DMS79 treated with DMSO at 0.1 percent for 48 hours (cell line): ENCODE measurements around the gene GINS1.
"Not testable (repeated sequence)": the region's sequence is repeated elsewhere in the genome, so short reads cannot be mapped to it uniquely, and the experiment has no call there.

Experiments used
- DNase-seq: peaks from one replicate; lab custom pipeline; 2025; lab: John Stamatoyannopoulos, UW

The GINS1 gene

DNA sequence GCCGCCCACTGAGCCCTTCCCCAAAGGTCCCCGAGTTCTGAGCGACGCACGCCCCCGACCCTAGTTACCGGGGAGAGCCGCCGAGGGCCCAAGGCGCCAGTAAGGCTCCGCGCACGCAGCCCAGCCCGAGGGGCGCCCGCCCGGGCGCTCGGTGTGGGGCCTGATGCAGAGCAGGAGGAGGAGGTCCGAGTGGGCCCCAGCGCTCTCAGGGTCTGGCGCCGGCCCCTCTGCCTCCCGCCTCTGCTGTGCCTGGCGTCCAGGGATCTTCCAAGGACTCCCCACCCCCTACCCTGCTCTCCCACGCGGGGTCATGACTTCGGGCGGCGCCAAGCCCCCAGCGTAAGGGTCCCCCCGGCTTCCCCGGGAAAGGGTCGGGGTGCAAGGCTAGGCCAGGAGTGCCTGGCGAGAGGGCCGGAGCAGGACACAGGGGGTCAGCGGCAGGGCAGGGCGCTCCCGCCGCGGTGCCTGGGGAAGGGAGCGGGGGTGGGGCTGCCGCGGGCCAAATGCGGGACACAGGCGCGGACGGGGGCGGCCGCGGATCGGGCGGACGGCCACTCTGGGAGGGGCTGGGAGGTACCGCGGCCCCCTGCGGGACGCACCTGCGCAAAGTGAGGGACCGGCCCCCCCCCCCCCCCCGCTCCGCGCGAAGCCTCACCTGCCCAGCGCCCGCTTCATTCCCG lies 17.5 kb upstream of the GINS1 start:
- no peak for DNase-seq

DNA sequence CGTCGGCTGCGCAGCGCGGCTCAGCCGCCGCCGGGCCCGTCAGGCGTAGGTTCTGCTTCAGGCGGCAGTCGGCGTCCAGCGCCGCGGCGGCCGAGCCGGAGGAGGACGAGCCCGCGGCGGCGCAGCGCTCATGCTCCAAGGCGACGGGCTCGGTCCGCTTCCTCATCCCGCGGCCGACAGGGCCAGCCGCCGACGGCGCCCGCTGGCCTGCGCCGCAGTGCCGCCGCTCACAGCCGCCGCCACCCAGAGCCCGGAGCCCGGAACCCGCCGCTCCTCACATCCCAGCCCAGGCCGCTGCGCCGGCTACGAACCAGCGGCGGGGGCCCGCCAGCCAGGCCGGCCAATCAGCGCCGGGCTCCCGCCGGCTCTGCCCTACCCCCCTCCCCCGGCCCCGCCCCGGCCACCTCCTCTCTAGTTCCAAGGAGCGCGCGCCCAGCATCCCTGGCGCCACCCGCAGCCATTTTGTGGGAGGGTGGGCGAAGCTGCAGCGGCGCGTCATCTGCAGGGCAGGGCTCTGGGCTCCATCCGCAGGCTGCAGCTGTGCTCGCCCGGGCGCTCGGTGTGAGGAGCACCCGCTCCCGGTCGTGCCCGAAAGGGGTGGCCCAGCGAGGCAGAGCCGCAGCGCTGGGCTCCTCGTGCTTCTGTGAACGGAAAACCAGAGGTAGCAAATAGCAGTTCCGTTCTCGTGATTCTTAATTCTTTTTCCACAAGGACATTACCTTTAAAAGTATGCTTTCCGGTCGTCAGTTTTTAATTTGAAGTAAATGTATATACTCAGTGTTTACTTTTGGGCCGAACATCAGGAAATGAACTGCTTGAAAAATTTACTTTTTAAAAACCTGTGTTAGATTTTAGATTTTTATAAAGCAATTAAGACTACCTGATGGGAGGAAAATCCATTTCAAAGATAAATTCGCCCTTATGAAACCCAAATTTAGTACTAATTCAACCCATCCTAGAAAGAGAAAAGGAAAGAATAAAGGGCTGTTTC lies 16.6 kb upstream of the GINS1 start, which contains the start of gene ABHD12:
Gene ABHD12, minus strand, starts transcription at position 298 of the 991 bp plus-strand sequence. Its CDS starts 132 bp downstream, at position 166.
- DNase-seq: peak; percentile 84

DNA sequence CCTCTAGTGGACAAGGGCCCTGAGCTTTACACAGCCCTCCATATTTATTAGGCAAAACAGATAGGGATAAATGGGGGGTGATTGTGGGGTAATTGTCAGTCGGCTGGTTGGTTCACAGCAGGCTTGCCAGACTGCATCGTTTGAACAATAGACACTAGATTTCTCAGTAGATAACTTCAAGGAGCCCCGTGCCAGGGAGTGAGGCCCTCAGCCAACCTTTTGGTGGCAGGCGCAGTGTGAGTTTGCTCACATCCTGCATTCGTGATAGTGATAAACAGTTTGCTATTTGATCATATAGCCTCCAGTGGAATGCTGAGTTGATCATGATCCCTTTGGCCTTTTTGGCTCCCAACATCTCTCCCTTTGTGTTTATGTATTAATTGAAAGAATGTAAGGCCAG lies 13.2 kb upstream of the GINS1 start:
- DNase-seq: no peak

DNA sequence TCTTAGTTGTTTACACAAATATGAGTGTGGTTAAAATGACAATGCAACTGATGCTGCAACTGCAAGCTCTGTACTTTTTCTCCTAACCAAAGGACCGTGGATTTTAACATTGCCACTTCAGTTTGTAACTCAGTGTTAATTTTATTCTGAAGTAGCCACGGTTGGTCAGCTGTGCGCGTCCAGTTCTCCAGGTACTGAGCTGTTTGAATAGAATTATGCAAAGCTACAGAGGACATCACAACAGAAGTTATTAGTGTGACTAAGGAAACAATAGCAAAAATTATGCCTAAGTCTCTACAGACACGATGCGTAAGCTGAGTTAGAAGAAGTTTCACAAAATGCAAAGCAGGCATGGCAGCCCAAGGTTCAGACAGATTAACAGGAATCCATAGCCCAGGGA lies 12.5 kb upstream of the GINS1 start:
- peak; percentile 14 for DNase-seq

DNA sequence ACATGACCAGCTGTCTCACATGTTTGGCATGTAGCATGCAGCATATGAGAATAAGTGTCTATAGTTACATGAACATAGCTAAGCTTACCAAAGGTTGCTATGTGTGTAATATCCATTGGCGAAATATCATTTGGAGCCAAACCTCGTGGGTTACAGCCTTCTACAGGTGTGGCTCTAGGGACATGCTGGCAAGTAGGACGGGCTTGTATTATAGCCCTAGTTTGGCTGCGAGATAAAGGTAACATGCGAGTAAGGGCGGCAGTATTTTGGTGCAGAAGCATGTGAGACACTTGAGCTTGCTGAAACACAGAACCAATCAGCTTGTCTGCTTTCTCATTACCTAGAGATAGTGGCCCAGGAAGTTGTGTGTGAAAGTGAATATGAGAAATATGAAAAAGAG lies 10.4 kb upstream of the GINS1 start:
- no peak for DNase-seq

DNA sequence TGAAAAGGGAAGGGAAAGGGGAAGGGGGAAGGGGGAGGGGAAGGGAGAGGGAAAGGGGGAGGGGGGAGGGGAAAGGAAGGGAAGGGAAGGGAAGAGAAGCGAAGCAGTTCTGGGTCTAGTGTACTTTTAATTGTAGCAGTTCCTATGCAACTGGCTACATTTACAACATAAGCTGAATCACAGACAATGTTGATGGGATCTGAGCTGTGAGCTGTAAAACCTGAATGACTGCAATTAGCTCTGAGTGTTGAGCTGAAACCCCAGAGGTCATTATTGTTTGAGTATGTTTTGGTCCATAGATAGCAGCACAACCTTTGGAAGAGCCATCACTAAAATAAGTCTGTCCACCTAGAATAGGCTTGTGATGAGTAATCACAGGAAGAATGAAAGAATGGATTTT lies 9.7 kb upstream of the GINS1 start:
- DNase-seq: no peak

DNA sequence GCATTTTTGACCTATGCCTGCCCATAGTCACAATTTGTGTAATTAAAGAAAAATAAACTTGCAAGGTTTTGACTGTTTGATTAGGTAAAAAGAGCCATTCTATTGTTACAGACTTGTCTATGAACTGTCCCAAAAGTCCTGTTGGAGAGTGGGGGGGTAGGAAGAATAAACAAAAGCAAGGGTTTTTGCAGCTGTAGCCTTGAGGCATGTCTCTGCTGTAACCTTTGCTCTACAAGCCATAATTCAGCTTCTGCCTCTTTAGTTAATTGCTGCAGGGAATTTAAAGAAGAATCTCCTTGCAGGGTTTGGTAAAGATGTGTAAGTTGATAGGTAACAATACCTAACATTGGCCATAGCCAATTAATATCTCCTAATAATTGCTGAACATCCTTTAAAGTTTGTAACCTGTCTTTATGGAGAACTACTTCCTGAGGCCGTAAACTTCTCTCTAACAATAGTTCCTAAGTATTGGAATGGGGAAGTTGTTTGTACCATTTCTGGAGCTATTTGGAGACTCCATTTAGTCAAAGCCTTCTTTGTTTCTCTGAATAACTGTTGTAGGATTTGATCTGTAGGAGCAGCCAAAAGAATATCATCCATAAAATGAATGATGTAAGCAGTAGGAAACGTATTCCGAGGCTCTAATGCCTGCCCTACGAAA lies 9.0 kb upstream of the GINS1 start:
- DNase-seq: no peak

DNA sequence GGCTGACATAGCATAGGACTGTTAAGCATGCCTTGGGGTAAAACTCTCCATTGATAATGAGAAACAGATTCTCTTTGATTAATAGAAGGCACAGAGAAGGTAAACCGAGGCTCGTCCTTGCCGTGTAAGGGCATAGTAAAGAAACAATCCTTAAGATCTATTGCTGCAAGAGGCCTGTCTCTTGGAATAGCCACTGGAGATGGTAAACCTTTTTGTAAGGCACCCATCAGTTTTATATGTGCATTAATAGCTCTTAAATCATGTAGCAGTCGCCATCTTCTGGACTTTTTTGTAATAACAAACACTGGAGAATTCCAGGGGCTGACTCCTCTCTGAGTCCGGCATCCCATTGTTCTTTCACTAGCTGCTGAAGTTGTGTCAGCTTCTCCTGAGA lies 8.4 kb upstream of the GINS1 start:
- peak; percentile 56 for DNase-seq

DNA sequence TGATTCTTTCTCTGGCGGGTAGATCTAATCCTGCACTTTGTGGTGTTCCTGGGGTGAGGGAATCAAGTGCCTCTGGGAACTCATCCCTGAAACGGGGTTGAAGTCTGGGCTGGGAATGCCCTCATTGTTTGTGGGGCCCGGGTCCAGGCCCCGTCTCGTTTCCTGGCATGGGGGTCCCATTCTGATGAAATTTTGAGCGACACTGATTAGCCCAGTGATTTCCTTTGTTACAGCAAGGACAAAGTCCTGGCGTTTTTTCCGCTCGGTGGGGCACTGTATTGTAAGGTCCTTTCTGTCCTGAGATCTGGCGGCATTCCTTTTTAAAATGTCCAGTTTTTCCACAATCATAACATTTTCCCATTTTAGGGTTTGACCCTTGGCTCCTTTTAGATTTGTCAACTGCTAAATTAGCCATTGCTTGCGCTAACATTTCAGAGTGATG lies 7.2 kb upstream of the GINS1 start:
- DNase-seq: not testable (repeated sequence)

DNA sequence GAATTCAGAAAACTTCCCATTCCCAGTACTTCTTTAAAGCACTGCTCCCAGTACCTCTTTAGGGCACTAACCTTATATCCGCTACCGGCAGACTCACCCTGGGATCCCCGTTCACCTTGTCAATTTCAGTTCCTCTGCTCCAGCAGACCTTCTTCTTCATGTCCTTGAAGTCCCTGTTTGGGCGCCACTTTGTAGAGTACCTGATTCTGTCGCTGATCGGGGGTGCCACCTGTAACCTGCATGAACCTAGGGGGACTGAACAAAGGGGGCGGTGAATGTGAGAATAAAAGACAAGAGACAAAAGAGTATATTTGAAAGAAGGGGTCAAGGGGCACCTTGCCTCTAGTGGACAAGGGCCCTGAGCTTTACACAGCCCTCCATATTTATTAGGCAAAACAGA lies 4.9 kb upstream of the GINS1 start:
- DNase-seq: no peak

DNA sequence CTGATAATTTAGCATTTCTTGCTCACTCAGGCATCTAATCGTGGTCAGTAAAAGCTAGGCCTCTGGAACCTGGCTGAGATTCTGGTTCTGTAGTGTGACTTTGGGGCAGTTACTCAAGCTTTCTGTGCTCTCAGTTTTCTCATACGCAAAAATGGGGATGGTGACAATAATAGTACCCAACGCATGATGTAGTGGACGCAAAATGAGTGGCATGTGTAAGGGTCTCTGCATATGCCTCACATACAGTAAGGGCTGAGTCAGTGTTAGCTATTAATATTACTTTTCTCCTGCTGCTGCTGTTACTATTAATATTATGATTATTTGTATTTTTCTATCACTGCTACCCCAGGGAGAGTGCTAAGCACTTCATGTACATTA lies 686 bp downstream of the GINS1 start:
- DNase-seq: no peak

DNA sequence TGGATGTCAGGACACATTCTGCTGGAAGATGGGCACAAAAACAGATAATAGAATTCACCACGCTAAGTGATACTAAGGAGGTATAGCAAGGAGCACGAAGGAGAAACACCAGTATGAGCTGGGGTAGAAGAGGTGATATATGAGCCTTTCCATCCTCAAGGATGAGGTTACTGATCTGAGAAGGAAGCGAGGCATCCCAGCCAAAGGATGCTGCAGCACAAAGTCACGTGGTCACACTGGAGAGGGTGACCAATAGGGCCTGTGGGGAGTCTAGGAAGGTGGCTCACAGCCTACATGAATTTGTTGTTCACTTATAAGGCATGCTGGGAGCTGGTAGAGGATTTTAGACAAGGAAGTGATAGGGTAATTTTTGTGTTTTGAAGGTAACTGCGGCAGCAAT lies 1.4 kb downstream of the GINS1 start:
- DNase-seq: no peak

DNA sequence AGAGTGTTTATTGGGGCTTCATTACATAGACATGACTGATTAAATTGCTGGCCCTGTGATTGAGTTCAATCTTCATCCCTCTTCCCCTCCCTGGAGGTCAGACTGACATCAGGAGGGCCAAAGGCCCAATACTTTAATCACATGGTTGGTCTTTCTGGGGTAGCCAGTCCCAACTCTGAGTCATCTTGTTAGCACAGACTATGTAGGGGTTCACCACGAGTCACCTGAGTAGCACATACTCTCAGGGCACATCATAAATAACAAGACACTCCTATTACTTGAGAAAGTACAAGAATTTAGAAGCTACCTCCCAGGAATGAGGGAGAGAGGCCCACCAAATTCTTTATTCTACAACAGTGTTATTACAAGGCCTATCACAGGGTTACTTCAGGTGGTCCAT lies 11.3 kb downstream of the GINS1 start:
- no peak for DNase-seq

DNA sequence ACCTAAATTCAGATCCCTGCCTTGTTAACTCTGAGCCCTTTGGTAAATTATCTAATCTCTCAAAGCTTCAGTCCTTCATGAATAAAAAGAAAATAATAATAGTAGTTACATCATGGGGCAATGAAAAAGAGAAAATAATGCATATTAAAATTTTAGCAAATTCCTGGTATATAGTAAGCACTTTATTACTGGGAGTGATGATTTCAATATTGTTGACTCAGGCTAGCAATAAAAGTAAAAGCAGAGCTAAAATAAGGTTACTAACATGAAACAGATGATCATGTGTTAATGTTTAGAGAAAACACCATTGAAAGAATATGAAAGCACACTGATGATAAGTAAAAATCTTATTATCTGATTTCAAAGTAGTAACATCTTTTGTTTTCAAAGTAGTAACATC lies 13.6 kb downstream of the GINS1 start:
- DNase-seq: no peak

DNA sequence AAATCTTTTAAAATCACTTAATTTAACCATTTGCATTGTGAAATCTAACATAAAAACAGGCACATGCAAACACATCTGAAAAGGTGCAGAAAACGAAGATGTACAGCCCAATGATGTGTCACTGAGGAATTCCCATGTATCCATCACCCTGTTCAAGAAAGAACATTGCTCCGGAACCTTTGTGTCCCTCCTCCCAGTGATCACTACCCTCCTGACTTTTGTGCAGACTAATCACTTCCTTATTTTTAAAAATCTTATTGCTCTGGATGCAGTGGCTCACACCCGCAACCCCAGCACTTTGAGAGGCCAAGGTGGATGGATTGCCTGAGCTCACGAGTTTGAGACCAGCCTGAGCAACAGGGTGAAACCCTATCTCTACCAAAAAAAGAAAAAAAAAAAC lies 14.6 kb downstream of the GINS1 start:
- no peak for DNase-seq

DNA sequence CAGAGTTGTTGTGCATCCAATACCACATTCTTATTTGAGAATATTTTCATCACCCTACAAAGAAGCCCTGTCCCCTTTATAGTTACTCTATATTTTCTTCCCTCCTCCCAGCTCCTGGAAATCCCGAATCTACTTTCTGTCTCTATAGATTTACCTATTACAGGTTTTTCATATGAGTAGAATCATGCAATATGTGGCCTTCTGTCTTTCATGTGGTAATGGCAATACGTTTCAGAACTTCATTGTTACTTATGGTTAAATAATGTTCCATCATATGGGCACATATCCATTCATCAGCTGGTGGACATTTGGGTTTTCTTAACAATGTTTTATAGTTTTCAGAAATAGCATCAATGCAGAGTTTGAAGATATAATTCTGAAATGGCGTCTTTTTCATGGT lies 17.1 kb downstream of the GINS1 start:
- no peak for DNase-seq

DNA sequence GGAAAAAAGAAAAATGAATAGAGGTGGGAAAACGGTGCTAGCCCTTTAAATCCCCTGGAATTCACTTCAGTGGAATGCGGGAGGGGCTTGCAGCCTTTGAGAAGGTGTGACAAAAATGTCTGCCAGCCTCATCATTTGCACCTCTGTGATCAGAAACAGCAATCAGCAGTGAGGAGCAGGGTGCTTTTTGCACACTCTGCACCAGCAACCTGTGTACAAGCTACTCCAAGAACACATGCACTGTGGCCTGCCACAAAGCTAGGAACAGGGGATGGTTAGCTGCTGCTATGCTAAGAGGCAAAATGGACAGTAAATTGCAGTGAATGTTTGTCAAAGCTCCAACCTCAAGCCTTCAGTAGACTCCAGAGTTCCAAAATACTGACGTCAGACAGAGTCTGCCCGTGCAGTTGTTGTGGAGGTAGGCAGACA lies 29.7 kb downstream of the GINS1 start:
- no peak for DNase-seq

DNA sequence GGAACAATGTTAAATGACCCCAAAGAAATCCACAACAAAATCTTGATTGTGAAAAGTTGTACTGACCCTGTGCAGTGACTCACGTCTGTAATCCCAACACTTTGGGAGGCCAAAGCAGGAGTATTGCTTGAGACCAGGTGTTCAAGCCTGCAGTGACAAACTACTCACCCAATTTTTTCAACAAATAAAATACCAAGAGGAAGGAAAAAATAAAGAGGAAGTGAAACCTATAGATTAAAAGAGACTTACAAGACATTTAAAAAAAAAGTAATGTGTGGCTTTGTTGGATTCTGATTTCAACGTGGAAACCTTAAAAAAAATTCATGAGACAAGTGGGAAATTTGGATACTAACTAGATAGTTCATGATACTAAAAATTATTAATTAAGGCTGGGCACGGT lies 31.9 kb downstream of the GINS1 start:
- DNase-seq: no peak

DNA sequence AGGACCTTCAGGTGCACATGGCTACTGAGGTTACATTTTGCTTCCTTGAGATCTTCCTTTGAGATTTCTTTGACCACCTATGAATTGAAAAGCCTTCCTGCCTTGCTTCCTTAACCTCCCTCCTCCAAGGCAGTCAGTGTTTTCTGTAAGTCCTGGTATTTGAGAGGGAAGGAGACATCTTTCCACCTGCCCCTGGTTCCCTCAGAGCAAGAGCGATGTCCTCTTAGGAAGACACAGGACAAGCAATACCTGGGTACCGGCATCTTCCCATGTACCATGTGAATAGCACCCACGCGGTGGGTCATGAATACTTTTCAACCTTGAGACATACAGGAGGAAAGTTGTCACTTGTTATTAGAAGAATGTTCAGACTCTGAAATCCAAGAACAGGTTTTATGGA lies 37.1 kb downstream of the GINS1 start:
- DNase-seq: no peak

DNA sequence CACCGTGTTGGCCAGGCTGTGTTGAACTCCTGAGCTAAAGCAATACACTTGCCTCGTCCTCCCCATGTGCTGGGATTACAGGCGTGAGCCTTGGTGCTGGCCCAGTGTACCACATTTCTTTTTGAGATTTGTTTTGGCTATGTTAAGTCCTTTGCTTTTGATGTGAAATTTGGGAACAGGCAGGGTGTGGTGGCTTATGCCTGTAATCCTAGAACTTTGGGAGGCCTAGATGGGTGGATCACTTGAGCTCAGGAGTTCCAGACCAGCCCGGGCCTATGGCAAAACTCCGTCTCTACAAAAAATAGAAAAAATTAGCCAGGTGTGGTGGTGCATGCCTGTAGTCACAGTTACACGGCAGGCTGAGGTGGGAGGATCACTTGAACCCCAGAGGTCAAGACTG lies 40.2 kb downstream of the GINS1 start:
- no peak for DNase-seq

DNA sequence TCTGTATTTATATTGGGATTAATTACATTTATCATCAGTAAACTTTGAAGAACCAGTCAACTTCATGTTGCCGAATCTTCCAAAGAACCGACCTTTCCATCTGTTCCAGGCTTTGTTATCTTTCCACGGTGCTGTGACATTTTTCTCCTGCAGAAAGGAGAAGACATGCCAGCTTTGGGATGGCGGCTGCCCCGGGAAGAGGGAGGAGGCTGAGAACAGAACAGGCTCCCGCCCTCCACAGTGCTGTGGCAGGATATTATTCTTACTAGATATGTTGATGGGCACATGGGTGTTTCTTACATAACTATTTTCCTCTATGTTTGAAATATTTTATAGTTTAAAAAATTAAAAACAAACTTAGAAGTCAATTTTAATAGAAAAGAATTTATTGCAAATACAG lies 44.9 kb downstream of the GINS1 start:
- DNase-seq: no peak

DNA sequence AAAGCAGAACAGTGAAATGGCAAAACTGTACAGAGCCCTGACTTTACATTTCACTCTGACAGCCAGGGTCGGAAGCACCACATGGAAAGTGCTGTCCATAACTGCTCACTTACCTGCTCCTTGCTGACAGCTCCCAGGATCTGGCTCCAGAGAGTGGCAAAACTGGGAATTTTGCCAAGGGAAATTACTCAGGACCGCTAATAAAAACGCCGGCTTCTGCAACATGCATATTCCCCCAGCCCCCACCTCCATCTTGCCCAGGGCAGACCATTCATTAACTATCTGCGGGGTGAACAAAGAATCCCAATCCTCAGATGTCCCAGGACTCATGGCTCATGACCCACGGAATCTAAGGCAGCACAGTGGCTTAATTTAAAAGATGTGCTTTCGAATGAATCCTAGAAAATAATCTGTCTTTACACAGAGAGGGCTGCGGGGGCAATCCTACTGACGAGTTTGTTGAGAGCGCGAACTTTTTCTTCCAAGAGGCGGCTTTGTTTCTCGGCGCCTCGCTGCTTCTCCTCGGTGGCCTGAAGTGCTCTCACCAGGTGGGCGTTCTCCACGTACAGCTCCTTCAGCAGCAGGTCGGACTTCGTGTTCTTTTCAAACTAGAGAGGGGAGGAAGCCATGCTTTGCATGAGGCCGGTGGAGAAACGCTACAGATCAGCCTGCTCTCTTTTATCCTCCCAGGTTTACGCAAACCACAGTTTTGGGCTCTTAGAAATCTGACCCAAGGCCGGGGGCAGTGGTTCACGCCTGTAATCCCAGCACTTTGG lies 45.8 kb downstream of the GINS1 start:
- DNase-seq: peak; percentile 70
